K562 (cell line): ENCODE results near the gene HSF5. TPM values are rescaled to one million over a fixed set of nuclear protein-coding genes. Genes with fewer than 3 reads are reported as not detected.
A peak's percentile ranks its signal among the peaks of the same experiment; 100 is the strongest.

ENCODE experiments used
- ASH1L ChIP-seq: fragments of 450-650 bp; IDR thresholded peaks from 2 replicates; pipeline ENCODE4 v1.6.1; 2018; ENCODE audit warnings: borderline replicate concordance, mild to moderate bottlenecking, low read depth; ENCODE audit not compliant: partially characterized antibody
- CREBBP ChIP-seq: IDR thresholded peaks from one replicate; pipeline ENCODE4 v1.6.1; 2012; ENCODE audit warnings: low read depth, mild to moderate bottlenecking, control low read depth, inconsistent platforms, low read length
- FUS ChIP-seq: fragments of 200-400 bp; formaldehyde crosslinking; optimal IDR thresholded peaks from 2 replicates; pipeline ENCODE3; 2017; ENCODE audit warnings: low read depth, low read length
- MCM3 ChIP-seq: fragments of 450-650 bp; IDR thresholded peaks from 2 replicates; pipeline ENCODE4 v1.6.1; 2016
- MED1 ChIP-seq: sonication (generic); formaldehyde crosslinking; IDR thresholded peaks from 2 replicates; pipeline ENCODE4 v1.8.1; 2023; ENCODE audit warnings: missing genetic modification reagents, borderline replicate concordance
- NFATC3 ChIP-seq: fragments of 450-650 bp; IDR thresholded peaks from 2 replicates; pipeline ENCODE4 v1.6.1; 2017; ENCODE audit warnings: mild to moderate bottlenecking
- NFYB ChIP-seq: IDR thresholded peaks from 2 replicates; pipeline ENCODE4 v1.6.1; 2011; ENCODE audit warnings: mild to moderate bottlenecking, moderate library complexity; ENCODE audit not compliant: insufficient read length; ENCODE audit errors: extremely low read depth
- PCBP1 ChIP-seq: fragments of 200-400 bp; formaldehyde crosslinking; IDR thresholded peaks from 2 replicates; pipeline ENCODE4 v1.6.1; 2018; ENCODE audit warnings: mild to moderate bottlenecking, low read depth, low read length; ENCODE audit not compliant: poor library complexity, severe bottlenecking
- SMAD3 ChIP-seq: fragments of 450-650 bp; formaldehyde crosslinking; conservative IDR thresholded peaks from 2 replicates; pipeline ENCODE4 v1.4.0; 2020; ENCODE audit warnings: mild to moderate bottlenecking
- SMARCA5 ChIP-seq: fragments of 450-650 bp; IDR thresholded peaks from 2 replicates; pipeline ENCODE4 v1.6.1; 2016
- SNRNP70 ChIP-seq: fragments of 200-400 bp; formaldehyde crosslinking; optimal IDR thresholded peaks from 2 replicates; pipeline ENCODE3; 2017; ENCODE audit warnings: low read depth, low read length
- SOX6 ChIP-seq: fragments of 450-650 bp; IDR thresholded peaks from 2 replicates; pipeline ENCODE4 v1.6.1; 2014; ENCODE audit warnings: mild to moderate bottlenecking
- TEAD1 ChIP-seq, 2 experiments: fragments of 450-650 bp in 1 of 2; sonication (generic) in 1 of 2; formaldehyde crosslinking; IDR thresholded peaks; 2 replicates each; pipeline versions ENCODE4 v1.4.0 to v1.8.0; 2020 to 2022; ENCODE audit warnings: mild to moderate bottlenecking in 2 of 2, missing genetic modification reagents in 1 of 2
- ZNF12 ChIP-seq: sonication (generic); formaldehyde crosslinking; IDR thresholded peaks from 2 replicates; pipeline ENCODE4 v1.4.0; 2020; ENCODE audit warnings: mild to moderate bottlenecking, missing genetic modification reagents
- polyA plus RNA-seq, 8 experiments: library from polyadenylated mRNA; depleted of rRNA in 4 of 8; stranded (reverse) in 5 of 8; unstranded in 3 of 8; fragments of >200 nt; fragmentation: Nextera tagmentation in 2 of 8; fragmentation: Illumina TruSeq in 1 of 8; extraction: Ambion mirVana in 2 of 8; extraction: Trizol in 1 of 8; gene quantifications; 2 replicates each; pipeline versions ENCODE4 v1.2.1 to v1.2.3, GENCODE V29; 2011 to 2014; ENCODE audit warnings: inconsistent platforms in 1 of 8, missing spikeins in 1 of 8
- total RNA-seq, 7 experiments: library from RNA; depleted of rRNA in 6 of 7; stranded (reverse); fragments of >200 nt in 6 of 7; fragmentation: Illumina TruSeq in 2 of 7; extraction: Trizol in 2 of 7; gene quantifications; 2 replicates each; pipeline versions ENCODE4 v1.2.1 to v1.2.3, GENCODE V29; 2011 to 2021; ENCODE audit warnings: low replicate concordance in 1 of 7
- TF ChIP-seq, protein P1 (sequence below): IDR thresholded peaks from 2 replicates; pipeline ENCODE4 v1.6.1; 2011; ENCODE audit warnings: borderline replicate concordance, low read depth, mild to moderate bottlenecking, moderate library complexity, low read length; ENCODE audit not compliant: insufficient read depth, poor library complexity, severe bottlenecking
- TF ChIP-seq, protein P2 (sequence below): fragments of 250-450 bp; sonication (Bioruptor Pico); IDR thresholded peaks from 2 replicates; pipeline ENCODE4 v1.8.0; 2022; ENCODE audit warnings: inconsistent platforms
- TF ChIP-seq, protein P3 (sequence below): sonication (generic); formaldehyde crosslinking; IDR thresholded peaks from 2 replicates; pipeline ENCODE4 v1.8.0; 2023; ENCODE audit warnings: mild to moderate bottlenecking, missing genetic modification reagents
- TF ChIP-seq, protein P4 (sequence below): sonication (generic); formaldehyde crosslinking; IDR thresholded peaks from 2 replicates; pipeline ENCODE4 v1.8.0; 2022; ENCODE audit warnings: missing genetic modification reagents, mild to moderate bottlenecking, moderate library complexity, borderline replicate concordance
- TF ChIP-seq, protein P5 (sequence below): fragments of 450-650 bp; IDR thresholded peaks from 2 replicates; pipeline ENCODE4 v1.6.1; 2016

HSF5 gene
- total and polyA plus RNA-seq, 9 of the 15 experiments (the other 6 are each of a cell fraction or from before 2014, with no cell fraction given): 0.04 TPM; not detected in 8

DNA sequence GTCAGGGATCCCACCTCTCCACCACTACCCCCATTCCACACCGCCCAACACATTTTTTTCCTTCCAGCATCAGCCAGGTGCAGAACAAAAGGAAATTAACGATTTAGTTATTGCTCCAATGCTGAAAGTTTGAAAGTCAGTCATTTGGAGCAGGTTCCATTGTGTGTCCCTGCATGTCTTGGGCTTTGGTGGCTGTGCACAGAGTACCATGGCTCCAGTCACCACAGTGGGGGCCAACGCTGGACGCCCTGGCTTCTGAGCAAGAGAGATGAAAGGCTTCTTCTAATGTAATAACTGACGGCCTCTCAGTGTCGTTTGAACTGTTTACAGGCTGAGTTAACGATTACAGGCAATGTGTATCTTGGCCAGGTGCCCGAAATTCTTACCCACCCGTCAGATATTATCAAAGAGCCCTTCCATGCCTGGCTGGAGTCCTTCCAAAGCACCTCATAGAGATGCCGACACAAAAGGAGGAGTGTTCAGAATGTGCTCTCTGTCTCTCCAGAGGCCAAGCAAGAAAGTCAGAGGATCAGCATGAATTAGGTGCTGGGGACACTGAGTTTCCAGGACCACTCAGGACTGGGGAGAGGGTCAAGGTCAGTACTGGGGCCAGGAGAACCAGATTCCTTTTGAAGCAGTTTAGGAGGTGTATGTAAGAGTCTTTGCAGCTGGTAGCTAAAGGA, 96.8 kb downstream of the HSF5 start (continued):
- no peak for TF ChIP-seq PCBP1
- TF ChIP-seq, protein P1, sequence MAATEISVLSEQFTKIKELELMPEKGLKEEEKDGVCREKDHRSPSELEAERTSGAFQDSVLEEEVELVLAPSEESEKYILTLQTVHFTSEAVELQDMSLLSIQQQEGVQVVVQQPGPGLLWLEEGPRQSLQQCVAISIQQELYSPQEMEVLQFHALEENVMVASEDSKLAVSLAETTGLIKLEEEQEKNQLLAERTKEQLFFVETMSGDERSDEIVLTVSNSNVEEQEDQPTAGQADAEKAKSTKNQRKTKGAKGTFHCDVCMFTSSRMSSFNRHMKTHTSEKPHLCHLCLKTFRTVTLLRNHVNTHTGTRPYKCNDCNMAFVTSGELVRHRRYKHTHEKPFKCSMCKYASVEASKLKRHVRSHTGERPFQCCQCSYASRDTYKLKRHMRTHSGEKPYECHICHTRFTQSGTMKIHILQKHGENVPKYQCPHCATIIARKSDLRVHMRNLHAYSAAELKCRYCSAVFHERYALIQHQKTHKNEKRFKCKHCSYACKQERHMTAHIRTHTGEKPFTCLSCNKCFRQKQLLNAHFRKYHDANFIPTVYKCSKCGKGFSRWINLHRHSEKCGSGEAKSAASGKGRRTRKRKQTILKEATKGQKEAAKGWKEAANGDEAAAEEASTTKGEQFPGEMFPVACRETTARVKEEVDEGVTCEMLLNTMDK: no peak
- TF ChIP-seq, protein P2, sequence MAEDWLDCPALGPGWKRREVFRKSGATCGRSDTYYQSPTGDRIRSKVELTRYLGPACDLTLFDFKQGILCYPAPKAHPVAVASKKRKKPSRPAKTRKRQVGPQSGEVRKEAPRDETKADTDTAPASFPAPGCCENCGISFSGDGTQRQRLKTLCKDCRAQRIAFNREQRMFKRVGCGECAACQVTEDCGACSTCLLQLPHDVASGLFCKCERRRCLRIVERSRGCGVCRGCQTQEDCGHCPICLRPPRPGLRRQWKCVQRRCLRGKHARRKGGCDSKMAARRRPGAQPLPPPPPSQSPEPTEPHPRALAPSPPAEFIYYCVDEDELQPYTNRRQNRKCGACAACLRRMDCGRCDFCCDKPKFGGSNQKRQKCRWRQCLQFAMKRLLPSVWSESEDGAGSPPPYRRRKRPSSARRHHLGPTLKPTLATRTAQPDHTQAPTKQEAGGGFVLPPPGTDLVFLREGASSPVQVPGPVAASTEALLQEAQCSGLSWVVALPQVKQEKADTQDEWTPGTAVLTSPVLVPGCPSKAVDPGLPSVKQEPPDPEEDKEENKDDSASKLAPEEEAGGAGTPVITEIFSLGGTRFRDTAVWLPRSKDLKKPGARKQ (CRISPR knock-in tag): no peak
- no peak for TF ChIP-seq SMARCA5
- TF ChIP-seq MCM3: no peak
- TF ChIP-seq NFYB: no peak
- peak; percentile 70 to 74; a peak in 2 of 4 replicates for TF ChIP-seq TEAD1 (CRISPR knock-in tag; IDR thresholded peaks at IDR 0.05)
- no peak for TF ChIP-seq SMAD3 (CRISPR knock-in tag)
- TF ChIP-seq, protein P3, sequence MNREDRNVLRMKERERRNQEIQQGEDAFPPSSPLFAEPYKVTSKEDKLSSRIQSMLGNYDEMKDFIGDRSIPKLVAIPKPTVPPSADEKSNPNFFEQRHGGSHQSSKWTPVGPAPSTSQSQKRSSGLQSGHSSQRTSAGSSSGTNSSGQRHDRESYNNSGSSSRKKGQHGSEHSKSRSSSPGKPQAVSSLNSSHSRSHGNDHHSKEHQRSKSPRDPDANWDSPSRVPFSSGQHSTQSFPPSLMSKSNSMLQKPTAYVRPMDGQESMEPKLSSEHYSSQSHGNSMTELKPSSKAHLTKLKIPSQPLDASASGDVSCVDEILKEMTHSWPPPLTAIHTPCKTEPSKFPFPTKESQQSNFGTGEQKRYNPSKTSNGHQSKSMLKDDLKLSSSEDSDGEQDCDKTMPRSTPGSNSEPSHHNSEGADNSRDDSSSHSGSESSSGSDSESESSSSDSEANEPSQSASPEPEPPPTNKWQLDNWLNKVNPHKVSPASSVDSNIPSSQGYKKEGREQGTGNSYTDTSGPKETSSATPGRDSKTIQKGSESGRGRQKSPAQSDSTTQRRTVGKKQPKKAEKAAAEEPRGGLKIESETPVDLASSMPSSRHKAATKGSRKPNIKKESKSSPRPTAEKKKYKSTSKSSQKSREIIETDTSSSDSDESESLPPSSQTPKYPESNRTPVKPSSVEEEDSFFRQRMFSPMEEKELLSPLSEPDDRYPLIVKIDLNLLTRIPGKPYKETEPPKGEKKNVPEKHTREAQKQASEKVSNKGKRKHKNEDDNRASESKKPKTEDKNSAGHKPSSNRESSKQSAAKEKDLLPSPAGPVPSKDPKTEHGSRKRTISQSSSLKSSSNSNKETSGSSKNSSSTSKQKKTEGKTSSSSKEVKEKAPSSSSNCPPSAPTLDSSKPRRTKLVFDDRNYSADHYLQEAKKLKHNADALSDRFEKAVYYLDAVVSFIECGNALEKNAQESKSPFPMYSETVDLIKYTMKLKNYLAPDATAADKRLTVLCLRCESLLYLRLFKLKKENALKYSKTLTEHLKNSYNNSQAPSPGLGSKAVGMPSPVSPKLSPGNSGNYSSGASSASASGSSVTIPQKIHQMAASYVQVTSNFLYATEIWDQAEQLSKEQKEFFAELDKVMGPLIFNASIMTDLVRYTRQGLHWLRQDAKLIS (CRISPR knock-in tag): no peak
- no peak for TF ChIP-seq ASH1L
- TF ChIP-seq, protein P4, sequence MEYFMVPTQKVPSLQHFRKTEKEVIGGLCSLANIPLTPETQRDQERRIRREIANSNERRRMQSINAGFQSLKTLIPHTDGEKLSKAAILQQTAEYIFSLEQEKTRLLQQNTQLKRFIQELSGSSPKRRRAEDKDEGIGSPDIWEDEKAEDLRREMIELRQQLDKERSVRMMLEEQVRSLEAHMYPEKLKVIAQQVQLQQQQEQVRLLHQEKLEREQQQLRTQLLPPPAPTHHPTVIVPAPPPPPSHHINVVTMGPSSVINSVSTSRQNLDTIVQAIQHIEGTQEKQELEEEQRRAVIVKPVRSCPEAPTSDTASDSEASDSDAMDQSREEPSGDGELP (CRISPR knock-in tag): no peak
- TF ChIP-seq SOX6: peak; percentile 88
- no peak for TF ChIP-seq ZNF12 (CRISPR knock-in tag)
- no peak for TF ChIP-seq CREBBP
- no peak for TF ChIP-seq FUS
- TF ChIP-seq, protein P5, sequence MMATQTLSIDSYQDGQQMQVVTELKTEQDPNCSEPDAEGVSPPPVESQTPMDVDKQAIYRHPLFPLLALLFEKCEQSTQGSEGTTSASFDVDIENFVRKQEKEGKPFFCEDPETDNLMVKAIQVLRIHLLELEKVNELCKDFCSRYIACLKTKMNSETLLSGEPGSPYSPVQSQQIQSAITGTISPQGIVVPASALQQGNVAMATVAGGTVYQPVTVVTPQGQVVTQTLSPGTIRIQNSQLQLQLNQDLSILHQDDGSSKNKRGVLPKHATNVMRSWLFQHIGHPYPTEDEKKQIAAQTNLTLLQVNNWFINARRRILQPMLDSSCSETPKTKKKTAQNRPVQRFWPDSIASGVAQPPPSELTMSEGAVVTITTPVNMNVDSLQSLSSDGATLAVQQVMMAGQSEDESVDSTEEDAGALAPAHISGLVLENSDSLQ: peak; percentile 81
- no peak for TF ChIP-seq MED1 (CRISPR knock-in tag)
- no peak for TF ChIP-seq NFATC3
- TF ChIP-seq SNRNP70: no peak
